Hepatocyte (in vitro differentiated cells): Measurements from ENCODE around the gene VAV3.

Experiments
- EZH2 ChIP-seq: fragments of 200-600 bp; sonication (generic); IDR thresholded peaks from 2 replicates; pipeline ENCODE4 v1.6.1; 2016; ENCODE audit warnings: antibody characterized with exemption, mild to moderate bottlenecking, borderline replicate concordance
- EZH2phosphoT487 ChIP-seq: fragments of 200-600 bp; sonication (generic); IDR thresholded peaks from one replicate; pipeline ENCODE4 v1.6.1; 2018; ENCODE audit warnings: antibody characterized with exemption, mild to moderate bottlenecking, low read depth, moderate library complexity; ENCODE audit not compliant: unreplicated experiment, severe bottlenecking
- TF ChIP-seq, protein P1 (sequence below): fragments of 200-600 bp; sonication (generic); IDR thresholded peaks from 2 replicates; pipeline ENCODE4 v1.5.1; 2016; ENCODE audit warnings: antibody characterized with exemption, mild to moderate bottlenecking; ENCODE audit not compliant: poor library complexity

DNA sequence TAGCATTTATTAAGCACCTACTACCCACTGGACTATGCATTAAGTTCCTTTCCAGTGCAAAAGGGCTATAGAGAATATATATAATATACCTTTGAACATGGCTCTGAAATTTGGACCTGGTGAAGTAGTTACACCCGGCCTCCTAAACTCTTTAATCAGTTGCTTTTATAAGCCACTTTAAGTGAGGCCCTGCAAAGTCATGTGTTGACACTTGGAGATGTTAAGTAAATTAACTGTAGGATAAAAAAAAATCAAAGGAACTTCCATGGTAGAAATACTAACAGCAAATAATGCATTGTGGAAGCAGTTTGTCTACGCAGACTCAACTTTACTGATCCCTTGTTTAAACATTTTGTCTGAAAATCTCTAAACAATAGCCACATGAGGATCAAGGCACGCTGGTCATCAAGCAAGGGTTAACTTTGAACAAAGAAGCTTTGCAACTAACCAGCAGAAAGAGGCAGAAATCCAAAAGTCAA, 283.9 kb downstream of the VAV3 start:
- TF ChIP-seq, protein P1, sequence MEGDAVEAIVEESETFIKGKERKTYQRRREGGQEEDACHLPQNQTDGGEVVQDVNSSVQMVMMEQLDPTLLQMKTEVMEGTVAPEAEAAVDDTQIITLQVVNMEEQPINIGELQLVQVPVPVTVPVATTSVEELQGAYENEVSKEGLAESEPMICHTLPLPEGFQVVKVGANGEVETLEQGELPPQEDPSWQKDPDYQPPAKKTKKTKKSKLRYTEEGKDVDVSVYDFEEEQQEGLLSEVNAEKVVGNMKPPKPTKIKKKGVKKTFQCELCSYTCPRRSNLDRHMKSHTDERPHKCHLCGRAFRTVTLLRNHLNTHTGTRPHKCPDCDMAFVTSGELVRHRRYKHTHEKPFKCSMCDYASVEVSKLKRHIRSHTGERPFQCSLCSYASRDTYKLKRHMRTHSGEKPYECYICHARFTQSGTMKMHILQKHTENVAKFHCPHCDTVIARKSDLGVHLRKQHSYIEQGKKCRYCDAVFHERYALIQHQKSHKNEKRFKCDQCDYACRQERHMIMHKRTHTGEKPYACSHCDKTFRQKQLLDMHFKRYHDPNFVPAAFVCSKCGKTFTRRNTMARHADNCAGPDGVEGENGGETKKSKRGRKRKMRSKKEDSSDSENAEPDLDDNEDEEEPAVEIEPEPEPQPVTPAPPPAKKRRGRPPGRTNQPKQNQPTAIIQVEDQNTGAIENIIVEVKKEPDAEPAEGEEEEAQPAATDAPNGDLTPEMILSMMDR: no peak
- TF ChIP-seq EZH2 (no peak), EZH2phosphoT487 (no peak)
